NT2/D1 (cell line): ENCODE data around the gene ADGRL4.

Experiments used
- SUZ12 ChIP-seq: IDR thresholded peaks from 2 replicates; pipeline ENCODE4 v1.6.1; 2011; ENCODE audit not compliant: insufficient read length, insufficient read depth; ENCODE audit errors: extremely low read depth
- YY1 ChIP-seq: IDR thresholded peaks from 2 replicates; pipeline ENCODE4 v1.6.1; 2011; ENCODE audit not compliant: insufficient read length, insufficient read depth
- ZNF274 ChIP-seq: IDR thresholded peaks from 2 replicates; pipeline ENCODE4 v1.6.1; 2011; ENCODE audit warnings: mild to moderate bottlenecking, low read depth, low read length

GRCh38 chr1:79041666-79042065 lies 35.1 kb upstream of the ADGRL4 start:
- no peak for TF ChIP-seq YY1
- TF ChIP-seq ZNF274, result no peak
- TF ChIP-seq SUZ12, result no peak
